Endodermal cell (in vitro differentiated cells): ENCODE data around the gene SESN3. TPM values are rescaled to one million over a fixed set of nuclear protein-coding genes. Genes with fewer than 3 reads are reported as not detected.

Experiments used
- DNase-seq: peaks from one replicate; pipeline ENCODE4 v3.0.0-alpha.2; 2017
- H3K27ac ChIP-seq: 2 replicates; pipeline ENCODE4 v1.5.1; 2013; ENCODE audit warnings: mild to moderate bottlenecking, low read depth, low read length, moderate library complexity
- H3K27me3 ChIP-seq: 2 replicates; pipeline ENCODE4 v1.6.1; 2013; ENCODE audit warnings: mild to moderate bottlenecking, low read length, moderate library complexity; ENCODE audit not compliant: insufficient read depth, control insufficient read depth, poor library complexity, severe bottlenecking
- H3K36me3 ChIP-seq: 2 replicates; pipeline ENCODE4 v1.7.0; 2013; ENCODE audit warnings: mild to moderate bottlenecking, low read length, moderate library complexity; ENCODE audit not compliant: control insufficient read depth, insufficient read depth
- H3K4me1 ChIP-seq: one replicate; pipeline ENCODE4 v1.7.0; 2013; ENCODE audit warnings: low read length; ENCODE audit not compliant: control insufficient read depth, insufficient read depth
- H3K4me3 ChIP-seq: 2 replicates; pipeline ENCODE4 v1.5.1; 2013; ENCODE audit warnings: mild to moderate bottlenecking, low read length, moderate library complexity
- H3K9ac ChIP-seq: 2 replicates; pipeline ENCODE4 v1.6.1; 2013; ENCODE audit warnings: mild to moderate bottlenecking, low read length, moderate library complexity; ENCODE audit not compliant: poor library complexity, severe bottlenecking; ENCODE audit errors: extremely low read depth
- H3K9me3 ChIP-seq: 2 replicates; pipeline ENCODE4 v1.6.1; 2013; ENCODE audit warnings: mild to moderate bottlenecking, low read length, moderate library complexity; ENCODE audit not compliant: control insufficient read depth
- H3K27ac Mint-ChIP-seq: 2 replicates; pipeline ENCODE4 v1.8.0; 2020; ENCODE audit warnings: mixed read lengths
- H3K27me3 Mint-ChIP-seq: 2 replicates; pipeline ENCODE4 v1.8.0; 2021; ENCODE audit warnings: mild to moderate bottlenecking, mixed read lengths; ENCODE audit not compliant: insufficient read depth
- H3K36me3 Mint-ChIP-seq: 2 replicates; pipeline ENCODE4 v1.8.0; 2020; ENCODE audit warnings: low read depth, mixed read lengths
- H3K4me1 Mint-ChIP-seq: 2 replicates; pipeline ENCODE4 v1.8.0; 2020; ENCODE audit warnings: mixed read lengths
- H3K4me3 Mint-ChIP-seq: 2 replicates; pipeline ENCODE4 v1.8.0; 2020; ENCODE audit warnings: mild to moderate bottlenecking, moderate library complexity, mixed read lengths
- H3K9me3 Mint-ChIP-seq: 2 replicates; pipeline ENCODE4 v1.8.0; 2020; ENCODE audit warnings: mild to moderate bottlenecking, mixed read lengths
- CTCF ChIP-seq: fragments of 200-600 bp; sonication (generic); conservative IDR thresholded peaks from 2 replicates; pipeline ENCODE4 v1.5.0; 2021; ENCODE audit warnings: antibody characterized with exemption, mild to moderate bottlenecking
- WGBS, 2 experiments: methylation state at CpG; one replicate each; pipeline versions ENCODE4 v1.1.5 to v1.1.7; 2013; ENCODE audit warnings: missing lambda C conversion rate in 2 of 2, mixed read lengths in 1 of 2; ENCODE audit not compliant: insufficient coverage in 1 of 2, insufficient read length in 1 of 2; 5-methylcytosine and 5-hydroxymethylcytosine counted together
- total RNA-seq, 2 donors: library from RNA; stranded (reverse); fragmentation: NEBNext Ultra II Directional in 1 of 2; extraction: Animal tissue kit (Norgen Biotek cat#: 25700) in 1 of 2; gene quantifications; 2 replicates in 1 of 2; 3 replicates in 1 of 2; pipeline ENCODE4 v1.2.1, GENCODE V29; 2021

Gene SESN3
- total RNA-seq, 2 donors from 2014 or later = 33.6 to 43.1 TPM

- Mint-ChIP-seq H3K36me3 (peaks cover 2% of the 10 kb centered on the region), H3K4me3 (no peak overlapping the region), H3K4me1 (peaks cover 11% of the 10 kb centered on the region), H3K27ac (no peak overlapping the region), H3K27me3 (no peaks in the 10 kb centered on the region), H3K9me3 (no peaks in the 10 kb centered on the region)
- Histone ChIP-seq H3K9me3 (no peaks in the 10 kb centered on the region), H3K27me3 (peaks cover 10% of the 10 kb centered on the region), H3K4me3 (no peak overlapping the region), H3K4me1 (no peaks in the 10 kb centered on the region), H3K36me3 (no peaks in the 10 kb centered on the region), H3K27ac (no peak overlapping the region), H3K9ac (no peak overlapping the region)
- 89 to 90% methylated on average over 4 of the region's 4 CpGs for WGBS, 2 experiments
- no peak for DNase-seq
- TF ChIP-seq CTCF = no peak
These were observed 30.1 kb downstream of the SESN3 start for GRCh38 chr11:95200781-95201457.

- Histone ChIP-seq H3K36me3 (no peaks in the 10 kb centered on the region), H3K4me1 (no peaks in the 10 kb centered on the region), H3K27ac (no peak overlapping the region), H3K9me3 (no peaks in the 10 kb centered on the region), H3K9ac (no peak overlapping the region), H3K4me3 (no peak overlapping the region), H3K27me3 (no peaks in the 10 kb centered on the region)
- WGBS, 2 experiments = 73% methylated on average over 4 of the region's 5 CpGs; no CpG with 5 or more reads in 1 of the 2 experiments
- no peaks in the 10 kb centered on the region for H3K27me3 Mint-ChIP-seq
- H3K9me3 Mint-ChIP-seq = no peaks in the 10 kb centered on the region
- H3K4me1 Mint-ChIP-seq = peaks cover 11% of the 10 kb centered on the region
- H3K4me3 Mint-ChIP-seq = no peak overlapping the region
- no peak for DNase-seq
- TF ChIP-seq CTCF = no peak
- peaks cover 4% of the 10 kb centered on the region for H3K36me3 Mint-ChIP-seq
- no peak overlapping the region for H3K27ac Mint-ChIP-seq
These were observed 35.2 kb downstream of the SESN3 start for GRCh38 chr11:95195831-95196230.

GRCh38 chr11:95193541-95193940, 37.5 kb downstream of the SESN3 start:
- WGBS, 2 experiments = no CpG with 5 or more reads among the region's 1 CpG
- no peaks in the 10 kb centered on the region for H3K27me3 ChIP-seq
- Mint-ChIP-seq H3K4me1 (peaks cover 11% of the 10 kb centered on the region), H3K4me3 (no peak overlapping the region), H3K27ac (no peak overlapping the region), H3K9me3 (no peaks in the 10 kb centered on the region), H3K27me3 (no peaks in the 10 kb centered on the region), H3K36me3 (peaks cover 16% of the 10 kb centered on the region)
- no peak overlapping the region for H3K27ac ChIP-seq
- H3K9ac ChIP-seq = no peak overlapping the region
- H3K4me3 ChIP-seq = no peak overlapping the region
- H3K4me1 ChIP-seq = no peaks in the 10 kb centered on the region
- no peaks in the 10 kb centered on the region for H3K36me3 ChIP-seq
- H3K9me3 ChIP-seq = no peaks in the 10 kb centered on the region
- DNase-seq = no peak
- no peak for TF ChIP-seq CTCF
